SK-N-MC (cell line): ENCODE measurements around the gene MOCS2.

ENCODE experiments used
- EZH2 ChIP-seq: fragments of 200-600 bp; sonication (generic); IDR thresholded peaks from one replicate; pipeline ENCODE4 v1.6.1; 2017; ENCODE audit warnings: antibody characterized with exemption
- FOXP2 ChIP-seq: optimal IDR thresholded peaks from 2 replicates; pipeline ENCODE3; 2011; ENCODE audit warnings: mild to moderate bottlenecking, moderate library complexity; ENCODE audit not compliant: insufficient read depth; ENCODE audit errors: extremely low read length, control extremely low read depth
- POLR2AphosphoS5 ChIP-seq: IDR thresholded peaks from 2 replicates; pipeline ENCODE4 v1.6.1; 2012; ENCODE audit warnings: mild to moderate bottlenecking, low read depth, low read length, borderline replicate concordance

GRCh38 chr5:53083927-53084326 is 25.6 kb downstream of the MOCS2 start:
- TF ChIP-seq POLR2AphosphoS5: no peak
- TF ChIP-seq EZH2: no peak
- no peak for TF ChIP-seq FOXP2
